ENCODE results near the gene IL4R.

- TF ChIP-seq CTCF (IDR thresholded peaks at IDR 0.05) (peak in 2 of 4 experiments; percentile 43 to 55), POLR2A (IDR thresholded peaks at IDR 0.05) (no peak), POLR2AphosphoS5 (IDR thresholded peaks at IDR 0.05) (peak; percentile 44)
Measured at GRCh38 chr16:27374804-27375425, 61.1 kb downstream of the IL4R start.
